WERI-Rb-1 (cell line): ENCODE results near the gene MYO9A.

Experiments used
- DNase-seq: peaks from one replicate; pipeline ENCODE4 v3.0.0-alpha.2; 2020
- H3K27ac ChIP-seq: fragments of 250-450 bp; sonication (Bioruptor Pico); 2 replicates; pipeline ENCODE4 v1.5.1; 2020; ENCODE audit warnings: mild to moderate bottlenecking, moderate library complexity
- H3K27me3 ChIP-seq: fragments of 250-450 bp; sonication (Bioruptor Pico); 2 replicates; pipeline ENCODE4 v1.5.1; 2021; ENCODE audit warnings: mild to moderate bottlenecking, low read depth, moderate library complexity; ENCODE audit not compliant: insufficient read depth, severe bottlenecking
- H3K36me3 ChIP-seq: fragments of 250-450 bp; sonication (Bioruptor Pico); 2 replicates; pipeline ENCODE4 v1.5.1; 2020; ENCODE audit warnings: mild to moderate bottlenecking, moderate library complexity
- H3K4me3 ChIP-seq: 2 replicates; pipeline ENCODE4 v1.5.1; 2011; ENCODE audit warnings: low read depth, mild to moderate bottlenecking, control low read depth, low read length
- H3K9me3 ChIP-seq: fragments of 250-450 bp; sonication (Bioruptor Pico); 2 replicates; pipeline ENCODE4 v1.5.1; 2021; ENCODE audit warnings: mild to moderate bottlenecking, moderate library complexity; ENCODE audit not compliant: severe bottlenecking
- CTCF ChIP-seq: IDR thresholded peaks from 2 replicates; pipeline ENCODE4 v1.5.1; 2011; ENCODE audit warnings: low read depth, mild to moderate bottlenecking, control low read depth, inconsistent platforms, low read length

The MYO9A gene

GRCh38 chr15:71812966-71813722 is 304.8 kb downstream of the MYO9A start:
- H3K27ac ChIP-seq, result no peak overlapping the region
- H3K4me3 ChIP-seq, result no peak overlapping the region
- no peak for TF ChIP-seq CTCF
- DNase-seq, result no peak
- H3K9me3 ChIP-seq, result no peaks in the 10 kb centered on the region
- H3K36me3 ChIP-seq, result no peaks in the 10 kb centered on the region
- peaks cover 8% of the 10 kb centered on the region for H3K27me3 ChIP-seq

- TF ChIP-seq CTCF, result no peak
- DNase-seq, result peak; percentile 41
- Histone ChIP-seq H3K4me3 (no peak overlapping the region), H3K27me3 (peaks cover 10% of the 10 kb centered on the region), H3K9me3 (no peaks in the 10 kb centered on the region), H3K36me3 (no peaks in the 10 kb centered on the region), H3K27ac (no peak overlapping the region)
Measured at GRCh38 chr15:71811752-71812735, 305.9 kb downstream of the MYO9A start.

GRCh38 chr15:71811036-71811736 is 306.8 kb downstream of the MYO9A start:
- Histone ChIP-seq H3K27ac (no peak overlapping the region), H3K27me3 (peaks cover 10% of the 10 kb centered on the region), H3K4me3 (no peak overlapping the region), H3K36me3 (no peaks in the 10 kb centered on the region), H3K9me3 (no peaks in the 10 kb centered on the region)
- TF ChIP-seq CTCF, result no peak
- no peak for DNase-seq

GRCh38 chr15:71810256-71811035 is 307.5 kb downstream of the MYO9A start, which contains the start of gene NR2E3:
TSS of gene NR2E3 (plus strand) at chr15:71810554. CDS start at chr15:71810744, 190 bp downstream.
- peak; percentile 60 for DNase-seq
- H3K36me3 ChIP-seq, result no peaks in the 10 kb centered on the region
- TF ChIP-seq CTCF, result no peak

GRCh38 chr15:71809346-71809745 is 308.6 kb downstream of the MYO9A start:
- H3K27me3 ChIP-seq, result peaks cover 10% of the 10 kb centered on the region
- DNase-seq, result no peak
- no peaks in the 10 kb centered on the region for H3K9me3 ChIP-seq

More at GRCh38 chr15:71810256-71811035, 307.5 kb downstream of the MYO9A start, which contains the start of gene NR2E3:
- no peak within 1 kb of the TSS for H3K4me3 ChIP-seq
- peaks cover 10% of the 10 kb centered on the region for H3K27me3 ChIP-seq
- no peak within 1 kb of the TSS for H3K27ac ChIP-seq
- H3K9me3 ChIP-seq, result no peaks in the 10 kb centered on the region

More at GRCh38 chr15:71809346-71809745, 308.6 kb downstream of the MYO9A start:
- Histone ChIP-seq H3K36me3 (no peaks in the 10 kb centered on the region), H3K4me3 (no peak overlapping the region), H3K27ac (no peak overlapping the region)
- TF ChIP-seq CTCF, result no peak
